HG03378 (cell line): Measurements from ENCODE around the gene DENND6B.
A peak's percentile ranks its signal among the peaks of the same experiment; 100 is the strongest.

ENCODE experiments used
- ATAC-seq: cut with Tn5 transposase; IDR thresholded peaks from one replicate; pipeline ENCODE4 v1.9.1; 2021; ENCODE audit warnings: mild to moderate bottlenecking, moderate library complexity; ENCODE audit not compliant: unreplicated experiment

DENND6B gene

GRCh38 chr22:50316114-50317065 is 10.4 kb downstream of the DENND6B start:
- ATAC-seq: no peak

GRCh38 chr22:50315289-50316113 is 11.3 kb downstream of the DENND6B start:
- ATAC-seq: peak; percentile 13

GRCh38 chr22:50314455-50315288 is 12.1 kb downstream of the DENND6B start:
- ATAC-seq: peak; percentile 54

- no peak for ATAC-seq
Measured at GRCh38 chr22:50314081-50314454, 12.7 kb downstream of the DENND6B start.

DNA sequence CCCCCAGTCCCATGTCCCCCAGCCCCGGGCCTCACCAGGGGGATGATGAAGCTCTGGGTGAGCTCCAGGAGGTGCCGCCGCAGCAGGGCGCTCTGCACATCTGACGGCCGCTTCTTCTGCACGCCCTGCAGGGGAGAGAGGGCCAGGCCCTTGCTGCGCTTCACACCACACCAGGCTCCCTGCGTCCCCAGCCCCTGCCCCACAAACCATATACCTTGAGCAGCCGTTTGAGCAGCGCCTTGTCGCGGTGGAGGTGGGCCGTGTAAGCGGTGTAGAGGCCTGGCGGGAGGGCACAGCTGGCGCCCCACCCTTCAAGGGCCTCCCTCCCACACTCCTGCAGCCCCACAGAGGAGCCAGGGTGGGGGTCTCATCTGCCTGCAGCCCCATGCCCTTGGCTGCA is 13.2 kb downstream of the DENND6B start:
- ATAC-seq: no peak

GRCh38 chr22:50313021-50313420 is 13.8 kb downstream of the DENND6B start:
- ATAC-seq: no peak

- no peak for ATAC-seq
Measured at GRCh38 chr22:50312371-50312770, 14.4 kb downstream of the DENND6B start.

GRCh38 chr22:50311606-50312351 is 15.0 kb downstream of the DENND6B start:
- no peak for ATAC-seq

GRCh38 chr22:50310949-50311444 is 15.8 kb downstream of the DENND6B start:
- ATAC-seq: no peak

DNA sequence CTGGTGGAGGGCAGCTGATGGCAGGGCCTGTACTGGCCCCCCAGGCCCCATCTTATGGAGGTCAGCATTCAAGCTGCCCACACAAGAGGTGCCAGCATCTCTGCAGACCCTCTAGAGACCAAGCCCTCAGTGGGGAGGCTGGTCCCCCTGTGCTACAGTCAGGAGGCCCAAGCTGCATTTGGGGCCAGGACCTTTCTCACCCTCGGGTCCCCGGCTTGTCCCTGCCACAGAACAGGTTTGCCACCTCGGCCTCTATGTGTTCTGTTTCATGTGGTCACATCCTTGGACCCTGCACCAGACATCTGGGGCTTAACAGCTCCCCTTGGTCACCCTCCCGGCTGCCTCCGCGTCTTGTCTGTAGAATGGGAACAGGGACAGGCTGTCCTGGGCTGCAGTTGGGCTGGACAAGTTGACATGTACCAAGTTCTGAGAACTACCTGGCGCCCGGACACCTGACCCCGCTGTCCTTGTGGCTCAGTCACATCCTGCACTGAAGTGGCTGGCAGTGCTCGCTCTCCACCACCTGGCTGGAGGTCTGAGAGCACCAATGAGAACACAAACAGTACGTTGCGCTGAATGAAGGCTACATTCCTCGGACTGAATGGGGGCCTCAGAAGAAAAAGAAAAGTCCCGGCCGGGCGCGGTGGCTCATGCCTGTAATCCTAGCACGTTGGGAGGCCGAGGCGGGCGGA is 16.6 kb downstream of the DENND6B start:
- no peak for ATAC-seq

GRCh38 chr22:50309601-50309991 is 17.2 kb downstream of the DENND6B start:
- ATAC-seq: no peak

- no peak for ATAC-seq
Measured at GRCh38 chr22:50308986-50309600, 17.7 kb downstream of the DENND6B start.

GRCh38 chr22:50308597-50308935 is 18.2 kb downstream of the DENND6B start:
- ATAC-seq: no peak

- no peak for ATAC-seq
Measured at GRCh38 chr22:50307890-50308596, 18.8 kb downstream of the DENND6B start.

DNA sequence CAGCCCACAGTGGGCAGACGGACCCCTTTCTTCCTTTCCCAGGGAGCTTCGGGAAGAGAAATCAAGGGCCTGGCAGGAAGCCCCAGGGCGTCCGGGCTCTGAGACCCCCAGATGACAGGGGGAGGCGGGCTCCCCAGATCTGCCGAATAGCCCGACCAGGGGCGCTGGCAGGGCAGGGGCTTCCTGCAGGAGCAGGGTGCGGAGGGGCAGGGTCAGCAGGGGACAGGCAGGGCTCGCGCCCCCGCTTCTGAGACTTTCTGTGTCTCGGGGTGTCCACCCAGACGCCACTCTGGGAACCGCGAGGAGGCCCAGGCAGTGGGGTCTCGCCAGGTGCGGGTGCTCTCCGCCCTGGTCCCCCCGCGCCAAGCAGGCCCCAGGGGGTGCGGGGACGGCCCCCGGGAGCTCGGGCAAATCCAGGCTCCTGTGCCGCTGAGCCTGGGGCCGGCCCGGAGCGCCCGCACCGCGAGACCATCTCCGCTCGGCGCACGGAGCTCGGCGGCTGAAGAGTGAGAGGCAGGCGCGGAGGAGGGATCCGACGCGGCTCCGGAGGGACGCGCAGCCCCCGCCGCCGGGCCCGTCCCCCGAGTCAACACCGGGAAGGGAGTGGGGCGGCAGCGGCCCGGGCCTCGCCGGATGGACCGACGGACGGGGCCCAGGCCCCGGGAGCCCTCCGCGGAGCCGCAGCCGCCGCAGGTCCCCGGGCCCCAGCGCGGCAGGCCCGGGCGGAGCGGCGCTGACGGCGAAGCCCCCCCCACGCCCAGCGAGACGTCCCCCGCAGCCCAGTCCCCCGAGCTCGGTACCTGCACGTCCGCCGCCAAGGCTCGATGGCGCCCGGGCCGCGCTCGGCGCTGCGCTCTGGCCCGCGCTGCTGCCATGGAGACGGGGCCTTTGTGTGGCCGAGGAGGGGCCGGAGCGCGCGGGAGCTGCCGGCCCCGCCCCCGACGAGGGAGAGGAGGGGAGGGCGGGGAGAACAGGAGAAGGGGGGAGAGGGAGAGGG is 19.8 kb downstream of the DENND6B start, which contains the start of gene PLXNB2:
PLXNB2 (minus strand) TSS at position 894 of the 997 bp plus-strand sequence. CDS start 17,062 bp downstream, outside the sequence.
- ATAC-seq: no peak

GRCh38 chr22:50305923-50306566 is 20.8 kb downstream of the DENND6B start:
- no peak for ATAC-seq
